ENCODE data around the gene EGFR. TPM values are rescaled to one million over a fixed set of nuclear protein-coding genes. Genes with fewer than 3 reads are reported as not detected.

EGFR gene
- total RNA-seq, 5 donors from 2014 or later (not counting 1 experiment from before 2014, with no cell fraction given), result 0.16 to 0.79 (median 0.35) TPM; not detected in 2

- no peaks in the 10 kb centered on the region for H3K9me3 Mint-ChIP-seq
- POLR2A ChIA-PET, result no interaction called here
- Histone ChIP-seq H3K4me1 (ENCODE audit: control insufficient read depth in 1 of 2, extremely low read depth in 1 of 2, insufficient read depth in 2 of 2, low read length in 2 of 2) (no peaks in the 10 kb centered on the region), H3K27ac (ENCODE audit: low read length) (no peak overlapping the region), H3K9me3 (no peaks in the 10 kb centered on the region), H3K36me3 (ENCODE audit: control insufficient read depth in 2 of 2, extremely low read depth in 1 of 2, insufficient read depth in 1 of 2, low read length in 1 of 2) (no peaks in the 10 kb centered on the region), H3K27me3 (replicated peaks in 1 of 2; ENCODE audit: control insufficient read depth in 2 of 2, extremely low read depth in 1 of 2, insufficient read depth in 2 of 2, low read length in 1 of 2) (peaks cover 0 to 33% of the 10 kb centered on the region in 2 experiments), H3K4me3 (ENCODE audit: control insufficient read depth in 1 of 2, extremely low read depth in 1 of 2, low read length in 1 of 2) (no peak overlapping the region)
- no peaks in the 10 kb centered on the region for H3K4me1 Mint-ChIP-seq
- H3K27ac Mint-ChIP-seq, result no peak overlapping the region
- peaks cover 5 to 15% of the 10 kb centered on the region in 2 donors for H3K27me3 Mint-ChIP-seq
- no peaks in the 10 kb centered on the region for H3K36me3 Mint-ChIP-seq
- 100% methylated on average over 1 of the region's 1 CpG for WGBS (ENCODE audit: insufficient coverage)
- no peak overlapping the region for H3K4me3 Mint-ChIP-seq
- ATAC-seq (replicated peaks in 1 of 4) (no peak), DNase-seq (no peak)
- CTCF ChIA-PET, result no interaction called here
These were observed 156.0 kb downstream of the EGFR start for GRCh38 chr7:55174856-55175255.

- Mint-ChIP-seq H3K4me1 (no peaks in the 10 kb centered on the region), H3K36me3 (no peaks in the 10 kb centered on the region), H3K4me3 (no peak overlapping the region), H3K9me3 (no peaks in the 10 kb centered on the region), H3K27ac (no peak overlapping the region), H3K27me3 (peaks cover 8 to 12% of the 10 kb centered on the region in 2 donors)
- Histone ChIP-seq H3K27ac (ENCODE audit: low read length) (no peak overlapping the region), H3K27me3 (replicated peaks in 1 of 2; ENCODE audit: control insufficient read depth in 2 of 2, extremely low read depth in 1 of 2, insufficient read depth in 2 of 2, low read length in 1 of 2) (peaks cover 0 to 33% of the 10 kb centered on the region in 2 experiments), H3K4me3 (ENCODE audit: control insufficient read depth in 1 of 2, extremely low read depth in 1 of 2, low read length in 1 of 2) (no peak overlapping the region), H3K9me3 (no peaks in the 10 kb centered on the region), H3K36me3 (ENCODE audit: control insufficient read depth in 2 of 2, extremely low read depth in 1 of 2, insufficient read depth in 1 of 2, low read length in 1 of 2) (no peaks in the 10 kb centered on the region), H3K4me1 (ENCODE audit: control insufficient read depth in 1 of 2, extremely low read depth in 1 of 2, insufficient read depth in 2 of 2, low read length in 2 of 2) (no peaks in the 10 kb centered on the region)
- WGBS (ENCODE audit: insufficient coverage), result 59% methylated on average over 3 of the region's 7 CpGs
- ChIA-PET POLR2A (no interaction called here), CTCF (no interaction called here)
- DNase-seq, result no peak
- ATAC-seq (replicated peaks in 1 of 4), result no peak
These were observed 158.3 kb downstream of the EGFR start for GRCh38 chr7:55177068-55177530.

GRCh38 chr7:55177589-55178261, 158.9 kb downstream of the EGFR start:
- ChIA-PET CTCF (no interaction called here), POLR2A (no interaction called here)
- peaks cover 0 to 35% of the 10 kb centered on the region in 2 experiments for H3K27me3 ChIP-seq (replicated peaks in 1 of 2; ENCODE audit: control insufficient read depth in 2 of 2, extremely low read depth in 1 of 2, insufficient read depth in 2 of 2, low read length in 1 of 2)
- no peak overlapping the region for H3K4me3 Mint-ChIP-seq
- peaks cover 7 to 12% of the 10 kb centered on the region in 2 donors for H3K27me3 Mint-ChIP-seq
- no peaks in the 10 kb centered on the region for H3K9me3 ChIP-seq
- H3K36me3 ChIP-seq (ENCODE audit: control insufficient read depth in 2 of 2, extremely low read depth in 1 of 2, insufficient read depth in 1 of 2, low read length in 1 of 2), result no peaks in the 10 kb centered on the region
- ATAC-seq (replicated peaks in 1 of 4), result no peak
- no peak for DNase-seq
- no peaks in the 10 kb centered on the region for H3K4me1 ChIP-seq (ENCODE audit: control insufficient read depth in 1 of 2, extremely low read depth in 1 of 2, insufficient read depth in 2 of 2, low read length in 2 of 2)
- no peaks in the 10 kb centered on the region for H3K9me3 Mint-ChIP-seq
- no peaks in the 10 kb centered on the region for H3K4me1 Mint-ChIP-seq
- H3K27ac ChIP-seq (ENCODE audit: low read length), result no peak overlapping the region
- H3K4me3 ChIP-seq (ENCODE audit: control insufficient read depth in 1 of 2, extremely low read depth in 1 of 2, low read length in 1 of 2), result no peak overlapping the region
- H3K36me3 Mint-ChIP-seq, result no peaks in the 10 kb centered on the region
- 90% methylated on average over 13 of the region's 18 CpGs for WGBS (ENCODE audit: insufficient coverage)
- no peak overlapping the region for H3K27ac Mint-ChIP-seq

GRCh38 chr7:55178292-55178862, 159.6 kb downstream of the EGFR start:
- no peak overlapping the region for H3K27ac ChIP-seq (ENCODE audit: low read length)
- DNase-seq, result no peak
- peaks cover 0 to 29% of the 10 kb centered on the region in 2 experiments for H3K27me3 ChIP-seq (replicated peaks in 1 of 2; ENCODE audit: control insufficient read depth in 2 of 2, extremely low read depth in 1 of 2, insufficient read depth in 2 of 2, low read length in 1 of 2)
- no peaks in the 10 kb centered on the region for H3K4me1 ChIP-seq (ENCODE audit: control insufficient read depth in 1 of 2, extremely low read depth in 1 of 2, insufficient read depth in 2 of 2, low read length in 2 of 2)
- no peaks in the 10 kb centered on the region for H3K4me1 Mint-ChIP-seq
- ChIA-PET CTCF (no interaction called here), POLR2A (no interaction called here)
- no peak overlapping the region for H3K27ac Mint-ChIP-seq
- H3K36me3 Mint-ChIP-seq, result no peaks in the 10 kb centered on the region
- no peak overlapping the region for H3K4me3 ChIP-seq (ENCODE audit: control insufficient read depth in 1 of 2, extremely low read depth in 1 of 2, low read length in 1 of 2)
- H3K4me3 Mint-ChIP-seq, result no peak overlapping the region
- H3K9me3 Mint-ChIP-seq, result no peaks in the 10 kb centered on the region
- H3K9me3 ChIP-seq, result no peaks in the 10 kb centered on the region
- ATAC-seq (replicated peaks in 1 of 4), result no peak
- peaks cover 7 to 12% of the 10 kb centered on the region in 2 donors for H3K27me3 Mint-ChIP-seq
- WGBS (ENCODE audit: insufficient coverage), result 82% methylated on average over 3 of the region's 8 CpGs
- H3K36me3 ChIP-seq (ENCODE audit: control insufficient read depth in 2 of 2, extremely low read depth in 1 of 2, insufficient read depth in 1 of 2, low read length in 1 of 2), result no peaks in the 10 kb centered on the region

GRCh38 chr7:55178863-55179773, 160.3 kb downstream of the EGFR start:
- 72% methylated on average over 7 of the region's 18 CpGs for WGBS (ENCODE audit: insufficient coverage)
- Histone ChIP-seq H3K27ac (ENCODE audit: low read length) (no peak overlapping the region), H3K4me1 (ENCODE audit: control insufficient read depth in 1 of 2, extremely low read depth in 1 of 2, insufficient read depth in 2 of 2, low read length in 2 of 2) (no peaks in the 10 kb centered on the region), H3K9me3 (no peaks in the 10 kb centered on the region), H3K27me3 (replicated peaks in 1 of 2; ENCODE audit: control insufficient read depth in 2 of 2, extremely low read depth in 1 of 2, insufficient read depth in 2 of 2, low read length in 1 of 2) (peaks cover 0 to 27% of the 10 kb centered on the region in 2 experiments), H3K4me3 (ENCODE audit: control insufficient read depth in 1 of 2, extremely low read depth in 1 of 2, low read length in 1 of 2) (no peak overlapping the region), H3K36me3 (ENCODE audit: control insufficient read depth in 2 of 2, extremely low read depth in 1 of 2, insufficient read depth in 1 of 2, low read length in 1 of 2) (no peaks in the 10 kb centered on the region)
- H3K9me3 Mint-ChIP-seq, result no peaks in the 10 kb centered on the region
- H3K4me1 Mint-ChIP-seq, result no peaks in the 10 kb centered on the region
- no peaks in the 10 kb centered on the region for H3K36me3 Mint-ChIP-seq
- peaks cover 7 to 13% of the 10 kb centered on the region in 2 donors for H3K27me3 Mint-ChIP-seq
- H3K4me3 Mint-ChIP-seq, result no peak overlapping the region
- no peak for ATAC-seq (replicated peaks in 1 of 4)
- ChIA-PET CTCF (no interaction called here), POLR2A (no interaction called here)
- H3K27ac Mint-ChIP-seq, result no peak overlapping the region
- DNase-seq, result no peak

- Histone ChIP-seq H3K9me3 (no peaks in the 10 kb centered on the region), H3K27ac (ENCODE audit: low read length) (no peak overlapping the region), H3K27me3 (replicated peaks in 1 of 2; ENCODE audit: control insufficient read depth in 2 of 2, extremely low read depth in 1 of 2, insufficient read depth in 2 of 2, low read length in 1 of 2) (peaks cover 0 to 22% of the 10 kb centered on the region in 2 experiments), H3K4me3 (ENCODE audit: control insufficient read depth in 1 of 2, extremely low read depth in 1 of 2, low read length in 1 of 2) (no peak overlapping the region), H3K4me1 (ENCODE audit: control insufficient read depth in 1 of 2, extremely low read depth in 1 of 2, insufficient read depth in 2 of 2, low read length in 2 of 2) (no peaks in the 10 kb centered on the region), H3K36me3 (ENCODE audit: control insufficient read depth in 2 of 2, extremely low read depth in 1 of 2, insufficient read depth in 1 of 2, low read length in 1 of 2) (no peaks in the 10 kb centered on the region)
- CTCF ChIA-PET, result no interaction called here
- WGBS (ENCODE audit: insufficient coverage), result 50% methylated on average over 5 of the region's 5 CpGs
- ATAC-seq (replicated peaks in 1 of 4) (no peak), DNase-seq (no peak)
- H3K4me3 Mint-ChIP-seq, result no peak overlapping the region
- POLR2A ChIA-PET, result no interaction called here
- peaks cover 3 to 13% of the 10 kb centered on the region in 2 donors for H3K27me3 Mint-ChIP-seq
- no peaks in the 10 kb centered on the region for H3K4me1 Mint-ChIP-seq
- no peaks in the 10 kb centered on the region for H3K9me3 Mint-ChIP-seq
- no peaks in the 10 kb centered on the region for H3K36me3 Mint-ChIP-seq
- no peak overlapping the region for H3K27ac Mint-ChIP-seq
These were observed 161.3 kb downstream of the EGFR start for GRCh38 chr7:55179931-55180682.

All from T-cell (primary cell).